Measurements from ENCODE around the gene CIB4. TPM values are rescaled to one million over a fixed set of nuclear protein-coding genes. Genes with fewer than 3 reads are reported as not detected.

The CIB4 gene
- total and polyA plus RNA-seq, 9 of the 15 experiments (the other 6 are each of a cell fraction or from before 2014, with no cell fraction given) = not detected

DNA sequence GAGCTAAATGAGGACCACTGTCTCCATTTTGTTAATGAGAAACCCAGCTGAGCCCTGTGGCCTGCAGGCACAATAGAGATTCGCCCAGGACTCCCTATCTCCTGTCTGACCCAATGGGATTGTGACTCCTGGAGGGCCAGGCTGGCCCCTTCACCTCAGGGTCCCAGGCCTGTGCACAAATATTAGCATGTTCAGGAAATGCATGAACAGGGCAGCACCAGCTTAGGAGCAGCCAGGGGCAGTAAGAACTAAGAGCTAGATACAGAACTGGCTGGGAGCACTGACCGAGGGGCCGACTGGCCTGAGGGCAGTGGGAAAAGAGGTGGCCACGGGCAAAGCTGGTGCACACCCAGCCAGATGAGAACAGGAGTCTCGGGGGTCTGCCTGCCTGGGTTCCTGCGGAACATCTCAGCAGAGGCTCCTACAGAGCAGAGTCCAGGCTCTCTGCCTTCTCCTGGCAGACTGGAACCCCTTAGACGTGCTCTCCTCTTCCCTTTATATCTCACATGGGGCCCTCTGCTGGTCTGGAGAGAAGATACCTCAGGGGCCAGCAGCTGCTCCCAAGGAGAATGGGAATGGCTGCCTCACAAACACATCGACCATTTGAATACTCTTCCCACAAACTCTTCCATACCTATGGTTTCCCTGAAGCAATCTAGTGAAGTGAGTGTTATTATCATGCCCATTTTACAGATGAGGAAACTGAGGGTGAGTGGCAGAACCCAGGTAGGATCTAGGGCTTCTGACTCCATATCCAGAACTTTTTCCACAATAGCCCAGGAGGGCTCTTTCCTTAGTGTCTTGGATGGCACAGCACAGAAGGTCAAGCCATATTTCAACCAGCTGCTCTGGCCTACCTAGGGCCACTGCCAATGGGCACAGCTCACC, 85.7 kb downstream of the CIB4 start (continued):
- TF ChIP-seq BRCA1 (IDR thresholded peaks at IDR 0.05) = no peak
- no peak for TF ChIP-seq BRCA1 (CRISPR knock-in tag; IDR thresholded peaks at IDR 0.05)
- no peak for TF ChIP-seq CCNT2 (IDR thresholded peaks at IDR 0.05; ENCODE audit: borderline replicate concordance, extremely low read depth, insufficient read length, low read depth, low read length)
- TF ChIP-seq DPF2 (IDR thresholded peaks at IDR 0.05) = no peak
- TF ChIP-seq ZNF12 (CRISPR knock-in tag; IDR thresholded peaks at IDR 0.05) = no peak
- TF ChIP-seq, protein P1, sequence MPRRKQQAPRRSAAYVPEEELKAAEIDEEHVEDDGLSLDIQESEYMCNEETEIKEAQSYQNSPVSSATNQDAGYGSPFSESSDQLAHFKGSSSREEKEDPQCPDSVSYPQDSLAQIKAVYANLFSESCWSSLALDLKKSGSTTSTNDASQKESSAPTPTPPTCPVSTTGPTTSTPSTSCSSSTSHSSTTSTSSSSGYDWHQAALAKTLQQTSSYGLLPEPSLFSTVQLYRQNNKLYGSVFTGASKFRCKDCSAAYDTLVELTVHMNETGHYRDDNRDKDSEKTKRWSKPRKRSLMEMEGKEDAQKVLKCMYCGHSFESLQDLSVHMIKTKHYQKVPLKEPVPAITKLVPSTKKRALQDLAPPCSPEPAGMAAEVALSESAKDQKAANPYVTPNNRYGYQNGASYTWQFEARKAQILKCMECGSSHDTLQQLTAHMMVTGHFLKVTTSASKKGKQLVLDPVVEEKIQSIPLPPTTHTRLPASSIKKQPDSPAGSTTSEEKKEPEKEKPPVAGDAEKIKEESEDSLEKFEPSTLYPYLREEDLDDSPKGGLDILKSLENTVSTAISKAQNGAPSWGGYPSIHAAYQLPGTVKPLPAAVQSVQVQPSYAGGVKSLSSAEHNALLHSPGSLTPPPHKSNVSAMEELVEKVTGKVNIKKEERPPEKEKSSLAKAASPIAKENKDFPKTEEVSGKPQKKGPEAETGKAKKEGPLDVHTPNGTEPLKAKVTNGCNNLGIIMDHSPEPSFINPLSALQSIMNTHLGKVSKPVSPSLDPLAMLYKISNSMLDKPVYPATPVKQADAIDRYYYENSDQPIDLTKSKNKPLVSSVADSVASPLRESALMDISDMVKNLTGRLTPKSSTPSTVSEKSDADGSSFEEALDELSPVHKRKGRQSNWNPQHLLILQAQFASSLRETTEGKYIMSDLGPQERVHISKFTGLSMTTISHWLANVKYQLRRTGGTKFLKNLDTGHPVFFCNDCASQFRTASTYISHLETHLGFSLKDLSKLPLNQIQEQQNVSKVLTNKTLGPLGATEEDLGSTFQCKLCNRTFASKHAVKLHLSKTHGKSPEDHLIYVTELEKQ (CRISPR knock-in tag; IDR thresholded peaks at IDR 0.05) = no peak
- no peak for TF ChIP-seq BRD4 (IDR thresholded peaks at IDR 0.05)
- no peak for TF ChIP-seq ZNF696 (CRISPR knock-in tag; conservative IDR thresholded peaks at IDR 0.05)
- no peak for TF ChIP-seq MTA3 (IDR thresholded peaks at IDR 0.05; ENCODE audit: borderline replicate concordance)
- TF ChIP-seq ARHGAP35 (IDR thresholded peaks at IDR 0.05; ENCODE audit: partially characterized antibody) = no peak
- TF ChIP-seq PYGO2 (tag; IDR thresholded peaks at IDR 0.05) = no peak
- no peak for TF ChIP-seq CHD1 (IDR thresholded peaks at IDR 0.05; ENCODE audit: low read length)
- TF ChIP-seq, protein P2, sequence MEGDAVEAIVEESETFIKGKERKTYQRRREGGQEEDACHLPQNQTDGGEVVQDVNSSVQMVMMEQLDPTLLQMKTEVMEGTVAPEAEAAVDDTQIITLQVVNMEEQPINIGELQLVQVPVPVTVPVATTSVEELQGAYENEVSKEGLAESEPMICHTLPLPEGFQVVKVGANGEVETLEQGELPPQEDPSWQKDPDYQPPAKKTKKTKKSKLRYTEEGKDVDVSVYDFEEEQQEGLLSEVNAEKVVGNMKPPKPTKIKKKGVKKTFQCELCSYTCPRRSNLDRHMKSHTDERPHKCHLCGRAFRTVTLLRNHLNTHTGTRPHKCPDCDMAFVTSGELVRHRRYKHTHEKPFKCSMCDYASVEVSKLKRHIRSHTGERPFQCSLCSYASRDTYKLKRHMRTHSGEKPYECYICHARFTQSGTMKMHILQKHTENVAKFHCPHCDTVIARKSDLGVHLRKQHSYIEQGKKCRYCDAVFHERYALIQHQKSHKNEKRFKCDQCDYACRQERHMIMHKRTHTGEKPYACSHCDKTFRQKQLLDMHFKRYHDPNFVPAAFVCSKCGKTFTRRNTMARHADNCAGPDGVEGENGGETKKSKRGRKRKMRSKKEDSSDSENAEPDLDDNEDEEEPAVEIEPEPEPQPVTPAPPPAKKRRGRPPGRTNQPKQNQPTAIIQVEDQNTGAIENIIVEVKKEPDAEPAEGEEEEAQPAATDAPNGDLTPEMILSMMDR (IDR thresholded peaks at IDR 0.05 in 2 of 3, conservative IDR thresholded peaks at IDR 0.05 in 1 of 3; ENCODE audit: insufficient read depth in 2 of 3, low read depth in 1 of 3, low read length in 3 of 3) = peak; percentile 50 to 58 (median 58)
- TF ChIP-seq, protein P3, sequence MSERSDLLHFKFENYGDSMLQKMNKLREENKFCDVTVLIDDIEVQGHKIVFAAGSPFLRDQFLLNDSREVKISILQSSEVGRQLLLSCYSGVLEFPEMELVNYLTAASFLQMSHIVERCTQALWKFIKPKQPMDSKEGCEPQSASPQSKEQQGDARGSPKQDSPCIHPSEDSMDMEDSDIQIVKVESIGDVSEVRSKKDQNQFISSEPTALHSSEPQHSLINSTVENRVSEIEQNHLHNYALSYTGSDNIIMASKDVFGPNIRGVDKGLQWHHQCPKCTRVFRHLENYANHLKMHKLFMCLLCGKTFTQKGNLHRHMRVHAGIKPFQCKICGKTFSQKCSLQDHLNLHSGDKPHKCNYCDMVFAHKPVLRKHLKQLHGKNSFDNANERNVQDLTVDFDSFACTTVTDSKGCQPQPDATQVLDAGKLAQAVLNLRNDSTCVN (CRISPR knock-in tag; IDR thresholded peaks at IDR 0.05) = no peak
- TF ChIP-seq, protein P4, sequence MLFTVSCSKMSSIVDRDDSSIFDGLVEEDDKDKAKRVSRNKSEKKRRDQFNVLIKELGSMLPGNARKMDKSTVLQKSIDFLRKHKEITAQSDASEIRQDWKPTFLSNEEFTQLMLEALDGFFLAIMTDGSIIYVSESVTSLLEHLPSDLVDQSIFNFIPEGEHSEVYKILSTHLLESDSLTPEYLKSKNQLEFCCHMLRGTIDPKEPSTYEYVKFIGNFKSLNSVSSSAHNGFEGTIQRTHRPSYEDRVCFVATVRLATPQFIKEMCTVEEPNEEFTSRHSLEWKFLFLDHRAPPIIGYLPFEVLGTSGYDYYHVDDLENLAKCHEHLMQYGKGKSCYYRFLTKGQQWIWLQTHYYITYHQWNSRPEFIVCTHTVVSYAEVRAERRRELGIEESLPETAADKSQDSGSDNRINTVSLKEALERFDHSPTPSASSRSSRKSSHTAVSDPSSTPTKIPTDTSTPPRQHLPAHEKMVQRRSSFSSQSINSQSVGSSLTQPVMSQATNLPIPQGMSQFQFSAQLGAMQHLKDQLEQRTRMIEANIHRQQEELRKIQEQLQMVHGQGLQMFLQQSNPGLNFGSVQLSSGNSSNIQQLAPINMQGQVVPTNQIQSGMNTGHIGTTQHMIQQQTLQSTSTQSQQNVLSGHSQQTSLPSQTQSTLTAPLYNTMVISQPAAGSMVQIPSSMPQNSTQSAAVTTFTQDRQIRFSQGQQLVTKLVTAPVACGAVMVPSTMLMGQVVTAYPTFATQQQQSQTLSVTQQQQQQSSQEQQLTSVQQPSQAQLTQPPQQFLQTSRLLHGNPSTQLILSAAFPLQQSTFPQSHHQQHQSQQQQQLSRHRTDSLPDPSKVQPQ (CRISPR knock-in tag; IDR thresholded peaks at IDR 0.05; ENCODE audit: borderline replicate concordance) = no peak
- TF ChIP-seq HMG20B (CRISPR knock-in tag; IDR thresholded peaks at IDR 0.05) = no peak
- TF ChIP-seq PRMT5 (CRISPR knock-in tag; IDR thresholded peaks at IDR 0.05) = no peak
- no peak for TF ChIP-seq SPI1 (IDR thresholded peaks at IDR 0.05; ENCODE audit: borderline replicate concordance, low read depth, low read length)
